IPS-NIHi7 (cell line): ENCODE data around the gene IPO4.

Experiments
- DNase-seq: peaks from one replicate; pipeline ENCODE4 v3.0.0; 2012; ENCODE audit warnings: mixed read lengths; ENCODE audit errors: extremely low spot score

The IPO4 gene

GRCh38 chr14:24132976-24133375 is 55.6 kb downstream of the IPO4 start:
- DNase-seq, result no peak

GRCh38 chr14:24132061-24132685 is 56.4 kb downstream of the IPO4 start:
- no peak for DNase-seq

GRCh38 chr14:24131549-24131966 is 57.1 kb downstream of the IPO4 start:
- no peak for DNase-seq

- DNase-seq, result no peak
Measured at GRCh38 chr14:24130717-24131548, 57.7 kb downstream of the IPO4 start.

- no peak for DNase-seq
Measured at GRCh38 chr14:24130380-24130716, 58.3 kb downstream of the IPO4 start, which contains the start of gene FITM1. FITM1 (plus strand) TSS chr14:24130659; CDS start chr14:24131564, 905 bp downstream.
